H1 (cell line): ENCODE results near the gene PCDHAC2. TPM values are rescaled to one million over a fixed set of nuclear protein-coding genes. Genes with fewer than 3 reads are reported as not detected.
A peak's percentile ranks its signal among the peaks of the same experiment; 100 is the strongest.

ENCODE experiments used
- CTCF ChIA-PET: fragments of 300-600 bp; sonication (Branson Sonifier 250); formaldehyde crosslinking; loops from one replicate; lab custom pipeline; 2021; ENCODE audit not compliant: partially characterized antibody; lab: Charles Lee
- POLR2A ChIA-PET: fragments of 300-600 bp; sonication (Branson Sonifier 250); formaldehyde crosslinking; loops from one replicate; lab custom pipeline; 2021; ENCODE audit warnings: inconsistent platforms; ENCODE audit not compliant: partially characterized antibody; lab: Charles Lee
- DNase-seq, 2 experiments: peaks; one replicate each; pipeline versions ENCODE4 v3.0.0 to v3.0.0-alpha.2; 2010 to 2022; ENCODE audit warnings: low spot score in 2 of 2, low read depth in 1 of 2, mixed read lengths in 1 of 2
- FAIRE-seq: peaks from 2 replicates; lab custom pipeline; 2011; peaks lifted over from hg19 to GRCh38; lab: Jason Lieb, UNC
- H2AFZ ChIP-seq: 2 replicates; pipeline ENCODE4 v1.8.1; 2012; ENCODE audit warnings: low read length, inconsistent platforms
- H2AK5ac ChIP-seq: 2 replicates; pipeline ENCODE4 v1.6.1; 2013; ENCODE audit warnings: low read depth, low read length
- H2BK120ac ChIP-seq: replicated peaks from 2 replicates; pipeline ENCODE3; 2013; ENCODE audit warnings: low read depth, low read length, inconsistent platforms
- H2BK12ac ChIP-seq: 2 replicates; pipeline ENCODE4 v1.6.1; 2013; ENCODE audit warnings: low read depth, low read length
- H2BK15ac ChIP-seq: 2 replicates; pipeline ENCODE4 v1.6.1; 2013; ENCODE audit warnings: low read length
- H2BK20ac ChIP-seq: 2 replicates; pipeline ENCODE4 v1.6.1; 2013; ENCODE audit warnings: low read length
- H2BK5ac ChIP-seq: 2 replicates; pipeline ENCODE4 v1.6.1; 2013; ENCODE audit warnings: low read depth, low read length
- H3K14ac ChIP-seq: 2 replicates; pipeline ENCODE4 v1.6.1; 2013; ENCODE audit warnings: inconsistent platforms; ENCODE audit not compliant: insufficient read length
- H3K18ac ChIP-seq: 2 replicates; pipeline ENCODE4 v1.6.1; 2013; ENCODE audit warnings: low read length; ENCODE audit errors: extremely low read depth
- H3K23ac ChIP-seq: 2 replicates; pipeline ENCODE4 v1.6.1; 2013; ENCODE audit warnings: inconsistent platforms; ENCODE audit not compliant: insufficient read length
- H3K23me2 ChIP-seq: 2 replicates; pipeline ENCODE4 v1.6.1; 2013; ENCODE audit warnings: low read depth, low read length
- H3K27ac ChIP-seq: 2 replicates; pipeline ENCODE4 v1.6.1; 2011; ENCODE audit warnings: low read depth, low read length, inconsistent platforms
- H3K27me3 ChIP-seq, 4 experiments: replicated peaks in 1 of 4; 1 replicate in 1 of 4; 2 replicates in 3 of 4; pipeline versions ENCODE4 v1.6.1 to v1.8.1; 2011 to 2013; ENCODE audit warnings: low read length in 3 of 4, mild to moderate bottlenecking in 3 of 4, inconsistent platforms in 2 of 4, mixed read lengths in 2 of 4, moderate library complexity in 1 of 4; ENCODE audit not compliant: control insufficient read depth in 3 of 4, insufficient read depth in 3 of 4; ENCODE audit errors: extremely low read depth in 1 of 4
- H3K36me3 ChIP-seq, 4 experiments: 2 replicates each; pipeline versions ENCODE4 v1.6.1 to v1.8.1; 2011 to 2013; ENCODE audit warnings: mild to moderate bottlenecking in 4 of 4, low read length in 3 of 4, moderate library complexity in 2 of 4, control low read depth in 1 of 4, inconsistent platforms in 1 of 4; ENCODE audit not compliant: insufficient read depth in 4 of 4, control insufficient read depth in 2 of 4
- H3K4ac ChIP-seq: replicated peaks from 2 replicates; pipeline ENCODE3; 2013; ENCODE audit warnings: low read length, low read depth, mixed read lengths, inconsistent platforms; ENCODE audit not compliant: insufficient read length
- H3K4me1 ChIP-seq, 4 experiments: replicated peaks in 1 of 4; 1 replicate in 1 of 4; 2 replicates in 3 of 4; pipeline versions ENCODE4 v1.6.1 to v1.8.1; 2011 to 2013; ENCODE audit warnings: low read length in 3 of 4, inconsistent platforms in 2 of 4, mixed read lengths in 1 of 4; ENCODE audit not compliant: insufficient read depth in 4 of 4, control insufficient read depth in 3 of 4
- H3K4me2 ChIP-seq, 2 experiments: 2 replicates each; pipeline versions ENCODE4 v1.6.1 to v1.8.1; 2011 to 2013; ENCODE audit warnings: low read depth in 2 of 2, low read length in 2 of 2, control low read depth in 1 of 2, inconsistent platforms in 1 of 2, mild to moderate bottlenecking in 1 of 2; ENCODE audit not compliant: insufficient read depth in 1 of 2
- H3K4me3 ChIP-seq, 4 experiments: fragments of 200-600, 300-600 bp in 1 of 4; sonication (generic), shearing (Covaris generic), sonication (Bioruptor Twin) in 1 of 4; 2 replicates each; pipeline versions ENCODE4 v1.5.1 to v1.8.1; 2011 to 2016; ENCODE audit warnings: low read length in 4 of 4, low read depth in 3 of 4, control low read depth in 2 of 4, inconsistent platforms in 2 of 4, mild to moderate bottlenecking in 2 of 4, mixed read lengths in 1 of 4, moderate library complexity in 1 of 4; ENCODE audit not compliant: insufficient read depth in 2 of 4; ENCODE audit errors: extremely low read depth in 1 of 4
- H3K56ac ChIP-seq: replicated peaks from 2 replicates; pipeline ENCODE3; 2013; ENCODE audit warnings: low read depth, mild to moderate bottlenecking, mixed read lengths, low read length, inconsistent platforms; ENCODE audit not compliant: insufficient read length
- H3K79me1 ChIP-seq: 2 replicates; pipeline ENCODE4 v1.6.1; 2013; ENCODE audit warnings: low read depth, low read length, control low read depth
- H3K79me2 ChIP-seq, 2 experiments: 2 replicates each; pipeline versions ENCODE4 v1.6.1 to v1.8.1; 2012 to 2013; ENCODE audit warnings: low read length in 2 of 2, mild to moderate bottlenecking in 2 of 2, inconsistent platforms in 1 of 2; ENCODE audit not compliant: insufficient read depth in 2 of 2, control insufficient read depth in 1 of 2
- H3K9ac ChIP-seq, 4 experiments: replicated peaks in 1 of 4; 1 replicate in 1 of 4; 2 replicates in 3 of 4; pipeline versions ENCODE4 v1.6.1 to v1.8.1; 2011 to 2013; ENCODE audit warnings: low read depth in 3 of 4, low read length in 3 of 4, control low read depth in 2 of 4, mild to moderate bottlenecking in 2 of 4, moderate library complexity in 2 of 4, inconsistent platforms in 1 of 4; ENCODE audit errors: extremely low read depth in 1 of 4
- H3K9me3 ChIP-seq, 2 experiments: 2 replicates each; pipeline versions ENCODE4 v1.6.1 to v1.8.1; 2012 to 2013; ENCODE audit warnings: mild to moderate bottlenecking in 2 of 2, moderate library complexity in 2 of 2, control low read depth in 1 of 2, inconsistent platforms in 1 of 2, low read depth in 1 of 2, low read length in 1 of 2, mixed read lengths in 1 of 2; ENCODE audit not compliant: insufficient read depth in 2 of 2
- H4K20me1 ChIP-seq, 2 experiments: replicated peaks in 1 of 2; 2 replicates each; pipeline versions ENCODE3 to v1.8.1; 2011 to 2013; ENCODE audit warnings: inconsistent platforms in 2 of 2, low read length in 2 of 2, mild to moderate bottlenecking in 1 of 2; ENCODE audit not compliant: insufficient read depth in 2 of 2, control insufficient read depth in 1 of 2
- H4K5ac ChIP-seq: 2 replicates; pipeline ENCODE4 v1.6.1; 2013; ENCODE audit warnings: low read length, low read depth, mixed read lengths, inconsistent platforms; ENCODE audit not compliant: insufficient read length
- H4K8ac ChIP-seq: 2 replicates; pipeline ENCODE4 v1.8.0; 2013; ENCODE audit warnings: mild to moderate bottlenecking, moderate library complexity, low read length, inconsistent platforms; ENCODE audit not compliant: insufficient read depth; ENCODE audit errors: extremely low read depth
- H4K91ac ChIP-seq: replicated peaks from 2 replicates; pipeline ENCODE3; 2013; ENCODE audit warnings: low read length, mixed read lengths, inconsistent platforms; ENCODE audit not compliant: insufficient read length
- CTCF ChIP-seq, 3 experiments: IDR thresholded peaks; 1 replicate in 2 of 3; 2 replicates in 1 of 3; pipeline versions ENCODE4 v1.5.1 to v1.6.1; 2011; ENCODE audit warnings: low read length in 3 of 3, mild to moderate bottlenecking in 3 of 3, inconsistent platforms in 2 of 3, low read depth in 1 of 3, moderate library complexity in 1 of 3; ENCODE audit not compliant: insufficient read depth in 1 of 3; ENCODE audit errors: control extremely low read depth in 1 of 3
- HDAC2 ChIP-seq, 2 experiments: fragments of 300-600 bp in 1 of 2; sonication (generic) in 1 of 2; IDR thresholded peaks; 2 replicates each; pipeline ENCODE4 v1.6.1; 2011 to 2012; ENCODE audit warnings: low read depth in 2 of 2, low read length in 2 of 2, mild to moderate bottlenecking in 2 of 2, moderate library complexity in 2 of 2, borderline replicate concordance in 1 of 2, inconsistent platforms in 1 of 2
- JUN ChIP-seq: IDR thresholded peaks from 2 replicates; pipeline ENCODE4 v1.6.1; 2011; ENCODE audit warnings: low read depth, mild to moderate bottlenecking, improper control_type of control experiment, low read length
- MAX ChIP-seq: IDR thresholded peaks from 2 replicates; pipeline ENCODE4 v1.6.1; 2012; ENCODE audit warnings: inconsistent platforms
- WGBS, 2 experiments: shearing (Covaris generic) in 1 of 2; methylation state at CpG; one replicate each; pipeline versions ENCODE4 v1.1.6 to v1.1.7; 2013 to 2015; ENCODE audit warnings: low lambda C conversion rate in 2 of 2, mixed read lengths in 2 of 2, inconsistent platforms in 1 of 2, low coverage in 1 of 2, missing lambda C conversion rate in 1 of 2; ENCODE audit not compliant: insufficient replicate concordance in 2 of 2, insufficient coverage in 1 of 2, insufficient read length in 1 of 2; ENCODE audit errors: extremely low coverage in 1 of 2, missing lambda C conversion rate in 1 of 2; 5-methylcytosine and 5-hydroxymethylcytosine counted together
- long read RNA-seq, 2 experiments: library from RNA in 1 of 2; library from capped mRNA in 1 of 2; stranded (forward); transcript quantifications; one replicate each; pipeline ENCODE4 v2.0.0, GENCODE V29; 2021; ENCODE audit warnings: inconsistent platforms in 1 of 2
- polyA minus RNA-seq, 3 experiments: library from RNA; depleted of rRNA, polyadenylated mRNA; stranded (reverse); fragments of >200 nt; gene quantifications; 1 replicate in 2 of 3; 2 replicates in 1 of 3; pipeline ENCODE4 v1.2.3, GENCODE V29; 2011
- polyA plus RNA-seq, 7 experiments: library from polyadenylated mRNA; depleted of rRNA in 3 of 7; stranded (reverse) in 5 of 7; unstranded in 2 of 7; fragments of >200 nt in 5 of 7; fragments of 200-250 nt in 2 of 7; gene quantifications; 1 replicate in 5 of 7; 2 replicates in 1 of 7; 4 replicates in 1 of 7; pipeline versions ENCODE4 v1.2.1 to v1.2.3, GENCODE V29; 2011 to 2013; ENCODE audit warnings: missing spikeins in 2 of 7, mixed read lengths in 2 of 7
- total RNA-seq: library from RNA; stranded (reverse); fragmentation: NEBNext Ultra II Directional; extraction: Animal tissue kit (Norgen Biotek cat#: 25700); gene quantifications from 2 replicates; pipeline ENCODE4 v1.2.1, GENCODE V29; 2021

The PCDHAC2 gene
- 3.7 and 4.9 TPM in 2 replicates for total RNA-seq
- 4.6 and 5.0 TPM in 2 replicates for polyA plus RNA-seq (2011; rRNA removed)
- polyA plus RNA-seq (2011; cell fraction: cytosol; rRNA removed) = 3.9 TPM
- polyA plus RNA-seq (2011; cell fraction: nucleus; rRNA removed) = 6.7 TPM
- polyA plus RNA-seq (2012, experiment 1 of 2) = 1.9 to 4.4 TPM (median 3.2 TPM) in 4 replicates
- 0.70 TPM for polyA plus RNA-seq (2012, experiment 2 of 2)
- 20.4 TPM for polyA plus RNA-seq (2013, experiment 1 of 2)
- 23.0 TPM for polyA plus RNA-seq (2013, experiment 2 of 2)
- 16.8 and 20.7 TPM in 2 replicates for polyA minus RNA-seq (2011; rRNA and poly(A)+ RNA removed)
- 8.4 TPM for polyA minus RNA-seq (2011; cell fraction: cytosol; rRNA and poly(A)+ RNA removed)
- 26.9 TPM for polyA minus RNA-seq (2011; cell fraction: nucleus; rRNA and poly(A)+ RNA removed)
- long read RNA-seq, experiment 1 = 0 reads
- long read RNA-seq, experiment 2 = 0 reads

- FAIRE-seq = no peak
- Histone ChIP-seq H3K18ac (peak within 1 kb of the TSS; percentile 49), H3K9ac (peak within 1 kb of the TSS; percentile 43 to 73 (median 60))
- TF ChIP-seq MAX = peak; percentile 57
- 0 out of 4 replicates have a peak, but pooled peaks of 1 of the 3 experiments have one; percentile 9 for TF ChIP-seq CTCF (IDR thresholded peaks at IDR 0.05; ENCODE audit: control extremely low read depth in 1 of 3, insufficient read depth in 1 of 3, low read depth in 1 of 3, low read length in 3 of 3)
- no peak for TF ChIP-seq JUN
- TF ChIP-seq HDAC2 (IDR thresholded peaks at IDR 0.05; ENCODE audit: borderline replicate concordance in 1 of 2, low read depth in 2 of 2, low read length in 2 of 2) = peak in 1 of 2 experiments; percentile 39; a peak in 1 of 4 replicates
Measured at GRCh38 chr5:140966293-140967225, at the start of gene PCDHAC2. Gene PCDHAC2, plus strand, starts transcription at chr5:140966476. Its CDS starts 291 bp downstream, at chr5:140966767.

More at GRCh38 chr5:140966293-140967225, at the start of gene PCDHAC2:
- Histone ChIP-seq H3K27ac (no peak within 1 kb of the TSS), H2BK20ac (peak within 1 kb of the TSS; percentile 35; the same call in 1 of the 2 replicates), H2BK5ac (peak within 1 kb of the TSS; percentile 57; the same call in 1 of the 2 replicates), H3K23ac (no peak within 1 kb of the TSS), H3K4ac (no peak within 1 kb of the TSS), H3K4me3 (peak within 1 kb of the TSS; percentile 76 to 96 (median 92)), H3K4me2 (peak within 1 kb of the TSS; percentile 78 to 100), H2BK120ac (no peak within 1 kb of the TSS), H2AFZ (peak within 1 kb of the TSS; percentile 61; the same call in 1 of the 2 replicates), H4K8ac (peak within 1 kb of the TSS; percentile 73), H2BK15ac (peak within 1 kb of the TSS; percentile 63; the same call in 1 of the 2 replicates), H4K5ac (no peak within 1 kb of the TSS), H2BK12ac (peak within 1 kb of the TSS; percentile 93), H2AK5ac (no peak within 1 kb of the TSS), H3K56ac (no peak within 1 kb of the TSS), H3K4me1 (peaks cover 2 to 15% (median 7%) of the 10 kb centered on the region in 4 experiments; a peak in 5 of 7 replicates), H4K20me1 (peaks cover 9 to 16% of the 10 kb centered on the region in 2 experiments), H3K27me3 (peaks cover 2 to 27% (median 20%) of the 10 kb centered on the region in 4 experiments), H3K36me3 (no peaks in the 10 kb centered on the region), H3K23me2 (peaks cover 15% of the 10 kb centered on the region), H3K14ac (peak within 1 kb of the TSS; percentile 25), H3K9me3 (no peaks in the 10 kb centered on the region), H4K91ac (peak within 1 kb of the TSS; percentile 67), H3K79me2 (peaks cover 0 to 3% of the 10 kb centered on the region in 2 experiments; a peak in 1 of 4 replicates), H3K79me1 (no peaks in the 10 kb centered on the region)
- ChIA-PET POLR2A (interaction anchor here (0.8 to 13.7 kb wide), 10 partner anchors 10 to 91 kb away, joined by 3 to 123 read pairs (median 8); partner anchors contain the start of gene PCDHAC1), CTCF (interaction anchor here (0.6 to 5.7 kb wide), 23 partner anchors 10 to 548 kb away, joined by 3 to 56 read pairs (median 8); partner anchors contain the start of genes PCDHA12, PCDHA13 and PCDHAC1)
- peak in 1 of 2 experiments; percentile 83 for DNase-seq
- whole genome bisulfite sequencing, 2 experiments = 1% methylated on average over 68 of the region's 80 CpGs; no CpG with 5 or more reads in 1 of the 2 experiments
